HEK293T (cell line): Measurements from ENCODE around the gene UBL3.

ENCODE experiments used
- ARNT ChIP-seq: fragments of 450-650 bp; IDR thresholded peaks from 2 replicates; pipeline ENCODE4 v1.6.1; 2017; ENCODE audit warnings: mild to moderate bottlenecking
- BHLHE40 ChIP-seq: fragments of 450-650 bp; IDR thresholded peaks from 2 replicates; pipeline ENCODE4 v1.6.1; 2016; ENCODE audit warnings: mild to moderate bottlenecking, moderate library complexity, borderline replicate concordance
- CTBP1 ChIP-seq: fragments of 450-650 bp; IDR thresholded peaks from 2 replicates; pipeline ENCODE4 v1.6.1; 2016; ENCODE audit warnings: borderline replicate concordance
- ELF4 ChIP-seq: fragments of 450-650 bp; IDR thresholded peaks from 2 replicates; pipeline ENCODE4 v1.6.1; 2017; ENCODE audit warnings: antibody characterized with exemption
- FOXA1 ChIP-seq: fragments of 450-650 bp; IDR thresholded peaks from 2 replicates; pipeline ENCODE4 v1.6.1; 2016; ENCODE audit warnings: mild to moderate bottlenecking
- FOXM1 ChIP-seq: fragments of 450-650 bp; IDR thresholded peaks from 2 replicates; pipeline ENCODE4 v1.6.1; 2017; ENCODE audit warnings: mild to moderate bottlenecking, borderline replicate concordance
- LEF1 ChIP-seq: fragments of 450-650 bp; IDR thresholded peaks from 2 replicates; pipeline ENCODE4 v1.6.1; 2017; ENCODE audit warnings: mild to moderate bottlenecking, borderline replicate concordance
- PKNOX1 ChIP-seq: fragments of 450-650 bp; IDR thresholded peaks from 2 replicates; pipeline ENCODE4 v1.6.1; 2016
- SP1 ChIP-seq: fragments of 450-650 bp; IDR thresholded peaks from 2 replicates; pipeline ENCODE4 v1.6.1; 2017
- SUZ12 ChIP-seq: fragments of 450-650 bp; IDR thresholded peaks from 2 replicates; pipeline ENCODE4 v1.6.1; 2016; ENCODE audit warnings: mild to moderate bottlenecking
- TARDBP ChIP-seq: fragments of 450-650 bp; IDR thresholded peaks from 2 replicates; pipeline ENCODE4 v1.6.1; 2016
- ZNF384 ChIP-seq: fragments of 450-650 bp; IDR thresholded peaks from 2 replicates; pipeline ENCODE4 v1.6.1; 2016

GRCh38 chr13:29750183-29750530 lies 100.3 kb downstream of the UBL3 start:
- no peak for TF ChIP-seq CTBP1
- TF ChIP-seq ELF4 = no peak
- no peak for TF ChIP-seq SP1
- no peak for TF ChIP-seq ZNF384
- no peak for TF ChIP-seq TARDBP
- TF ChIP-seq LEF1 = no peak
- no peak for TF ChIP-seq FOXA1
- no peak for TF ChIP-seq SUZ12
- no peak for TF ChIP-seq BHLHE40
- no peak for TF ChIP-seq PKNOX1
- TF ChIP-seq FOXM1 = no peak
- TF ChIP-seq ARNT = no peak
